HPDE6-E6E7 (cell line): ENCODE results near the gene C1orf159.
A peak's percentile ranks its signal among the peaks of the same experiment; 100 is the strongest.

Experiments
- DNase-seq: peaks from one replicate; pipeline ENCODE4 v3.0.0; 2011; ENCODE audit warnings: missing footprints; ENCODE audit errors: extremely low spot score

C1orf159 gene

GRCh38 chr1:1053682-1054081 is 62.2 kb downstream of the C1orf159 start:
- DNase-seq, result no peak

- no peak for DNase-seq
These were observed 62.9 kb downstream of the C1orf159 start for GRCh38 chr1:1053022-1053421.

DNA sequence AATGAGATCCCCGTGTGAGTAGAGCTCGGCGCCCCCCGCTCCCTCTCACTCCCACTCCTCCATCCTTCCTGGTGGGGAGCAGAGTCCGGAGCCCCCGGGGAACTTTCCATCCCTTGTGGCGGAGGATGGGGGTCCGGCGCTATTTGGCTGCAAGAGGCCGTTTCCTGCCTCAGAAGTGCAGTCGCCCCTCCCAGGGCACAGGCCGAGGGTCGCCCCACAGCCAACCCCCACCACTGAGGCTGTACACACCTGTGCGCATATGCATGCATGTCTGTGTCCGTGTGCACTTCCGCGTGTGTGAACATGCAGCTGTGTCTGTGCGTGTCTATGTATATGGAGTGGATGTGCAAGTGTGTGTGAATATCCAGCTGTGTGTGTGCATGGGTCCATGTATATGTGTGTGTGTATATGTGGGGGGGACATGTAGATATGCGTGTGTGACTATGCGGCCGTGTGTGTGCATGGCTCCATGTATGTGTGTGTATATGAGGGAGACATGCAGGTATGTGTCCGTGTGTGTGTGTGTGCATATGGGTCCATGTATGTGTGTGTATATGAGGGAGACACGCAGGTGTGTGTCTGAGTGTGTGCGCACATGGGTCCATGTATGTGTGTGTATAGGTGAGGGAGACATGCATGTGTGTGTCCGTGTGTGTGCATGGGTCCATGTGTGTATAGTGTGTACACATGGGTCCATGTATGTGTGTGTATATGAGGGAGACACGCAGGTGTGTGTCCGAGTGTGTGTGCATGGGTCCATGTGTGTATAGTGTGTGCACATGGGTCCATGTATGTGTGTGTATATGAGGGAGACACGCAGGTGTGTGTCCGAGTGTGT is 63.7 kb downstream of the C1orf159 start:
- no peak for DNase-seq

DNA sequence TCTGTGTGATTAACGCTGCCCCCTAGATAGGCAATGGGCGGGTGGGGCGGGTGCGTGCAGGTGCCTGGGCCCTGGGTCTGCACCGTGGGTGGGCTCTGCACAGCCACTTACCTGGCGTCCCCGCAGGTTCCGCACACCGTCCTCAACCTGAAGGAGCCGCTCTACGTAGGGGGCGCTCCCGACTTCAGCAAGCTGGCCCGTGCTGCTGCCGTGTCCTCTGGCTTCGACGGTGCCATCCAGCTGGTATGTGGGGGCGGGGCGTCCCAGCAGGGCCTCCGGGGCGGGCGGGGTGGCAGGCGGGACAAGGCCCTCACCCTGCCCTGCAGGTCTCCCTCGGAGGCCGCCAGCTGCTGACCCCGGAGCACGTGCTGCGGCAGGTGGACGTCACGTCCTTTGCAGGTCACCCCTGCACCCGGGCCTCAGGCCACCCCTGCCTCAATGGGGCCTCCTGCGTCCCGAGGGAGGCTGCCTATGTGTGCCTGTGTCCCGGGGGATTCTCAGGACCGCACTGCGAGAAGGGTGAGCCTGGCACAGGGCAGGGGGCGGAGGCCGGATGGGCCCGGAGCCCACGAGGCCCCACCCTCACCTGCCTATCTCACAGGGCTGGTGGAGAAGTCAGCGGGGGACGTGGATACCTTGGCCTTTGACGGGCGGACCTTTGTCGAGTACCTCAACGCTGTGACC is 64.6 kb downstream of the C1orf159 start:
- DNase-seq, result no peak

GRCh38 chr1:1050577-1051052 is 65.3 kb downstream of the C1orf159 start:
- no peak for DNase-seq

- no peak for DNase-seq
These were observed 66.3 kb downstream of the C1orf159 start for GRCh38 chr1:1049318-1050165.

GRCh38 chr1:1048765-1049164 is 67.1 kb downstream of the C1orf159 start:
- DNase-seq, result no peak

GRCh38 chr1:1047963-1048362 is 67.9 kb downstream of the C1orf159 start:
- DNase-seq, result no peak

DNA sequence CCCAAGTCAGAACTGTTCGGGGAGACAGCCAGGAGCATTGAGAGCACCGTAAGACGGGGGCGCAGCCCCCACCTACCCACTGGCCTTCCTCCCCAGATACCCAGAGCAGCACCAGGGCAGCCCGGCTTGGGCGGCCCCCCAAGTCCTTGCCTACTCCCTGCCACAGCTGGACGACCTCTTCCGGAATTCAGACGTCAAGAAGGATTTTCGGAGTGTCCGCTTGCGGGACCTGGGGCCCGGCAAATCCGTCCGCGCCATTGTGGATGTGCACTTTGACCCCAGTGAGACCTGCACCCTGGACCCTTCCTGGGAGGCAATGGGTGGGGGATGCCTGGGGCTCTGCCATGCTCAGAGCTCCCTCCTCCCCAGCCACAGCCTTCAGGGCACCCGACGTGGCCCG is 68.5 kb downstream of the C1orf159 start:
- DNase-seq, result no peak

GRCh38 chr1:1046767-1047166 is 69.1 kb downstream of the C1orf159 start:
- no peak for DNase-seq

DNA sequence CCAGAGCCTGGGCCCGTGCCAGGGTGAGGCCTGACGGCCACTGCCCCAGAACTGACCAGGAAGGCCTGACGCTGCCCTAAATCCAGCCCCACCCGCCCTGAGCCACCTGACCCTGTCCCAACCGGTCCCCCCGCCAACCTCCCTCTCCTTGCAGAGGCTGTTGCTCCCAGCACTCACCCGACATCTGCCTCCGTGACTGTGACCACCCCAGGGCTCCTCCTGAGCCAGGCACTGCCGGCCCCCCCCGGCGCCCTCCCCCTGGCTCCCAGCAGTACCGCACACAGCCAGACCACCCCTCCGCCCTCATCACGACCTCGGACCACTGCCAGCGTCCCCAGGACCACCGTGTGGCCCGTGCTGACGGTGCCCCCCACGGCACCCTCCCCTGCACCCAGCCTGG is 69.6 kb downstream of the C1orf159 start:
- DNase-seq, result no peak

GRCh38 chr1:1045129-1045528 is 70.8 kb downstream of the C1orf159 start:
- no peak for DNase-seq

- DNase-seq, result no peak
These were observed 71.3 kb downstream of the C1orf159 start for GRCh38 chr1:1044455-1045078.

GRCh38 chr1:1043921-1044320 is 72.0 kb downstream of the C1orf159 start:
- no peak for DNase-seq

- no peak for DNase-seq
These were observed 72.5 kb downstream of the C1orf159 start for GRCh38 chr1:1043411-1043810.

GRCh38 chr1:1042835-1043234 is 73.1 kb downstream of the C1orf159 start:
- no peak for DNase-seq

DNA sequence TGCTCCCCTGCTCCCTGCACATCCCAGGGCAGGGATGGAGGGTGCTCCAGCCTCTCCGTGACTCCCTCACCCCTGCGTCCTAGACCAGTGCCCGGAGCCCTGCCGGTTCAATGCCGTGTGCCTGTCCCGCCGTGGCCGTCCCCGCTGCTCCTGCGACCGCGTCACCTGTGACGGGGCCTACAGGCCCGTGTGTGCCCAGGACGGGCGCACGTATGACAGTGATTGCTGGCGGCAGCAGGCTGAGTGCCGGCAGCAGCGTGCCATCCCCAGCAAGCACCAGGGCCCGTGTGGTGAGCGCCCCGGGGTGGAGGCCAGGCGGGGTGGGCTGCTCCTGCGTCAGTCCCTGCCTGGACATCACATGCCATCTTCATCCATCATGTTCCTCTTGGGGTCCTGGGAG is 74.0 kb downstream of the C1orf159 start:
- DNase-seq, result no peak

GRCh38 chr1:1041092-1041523 is 74.8 kb downstream of the C1orf159 start:
- DNase-seq, result no peak

DNA sequence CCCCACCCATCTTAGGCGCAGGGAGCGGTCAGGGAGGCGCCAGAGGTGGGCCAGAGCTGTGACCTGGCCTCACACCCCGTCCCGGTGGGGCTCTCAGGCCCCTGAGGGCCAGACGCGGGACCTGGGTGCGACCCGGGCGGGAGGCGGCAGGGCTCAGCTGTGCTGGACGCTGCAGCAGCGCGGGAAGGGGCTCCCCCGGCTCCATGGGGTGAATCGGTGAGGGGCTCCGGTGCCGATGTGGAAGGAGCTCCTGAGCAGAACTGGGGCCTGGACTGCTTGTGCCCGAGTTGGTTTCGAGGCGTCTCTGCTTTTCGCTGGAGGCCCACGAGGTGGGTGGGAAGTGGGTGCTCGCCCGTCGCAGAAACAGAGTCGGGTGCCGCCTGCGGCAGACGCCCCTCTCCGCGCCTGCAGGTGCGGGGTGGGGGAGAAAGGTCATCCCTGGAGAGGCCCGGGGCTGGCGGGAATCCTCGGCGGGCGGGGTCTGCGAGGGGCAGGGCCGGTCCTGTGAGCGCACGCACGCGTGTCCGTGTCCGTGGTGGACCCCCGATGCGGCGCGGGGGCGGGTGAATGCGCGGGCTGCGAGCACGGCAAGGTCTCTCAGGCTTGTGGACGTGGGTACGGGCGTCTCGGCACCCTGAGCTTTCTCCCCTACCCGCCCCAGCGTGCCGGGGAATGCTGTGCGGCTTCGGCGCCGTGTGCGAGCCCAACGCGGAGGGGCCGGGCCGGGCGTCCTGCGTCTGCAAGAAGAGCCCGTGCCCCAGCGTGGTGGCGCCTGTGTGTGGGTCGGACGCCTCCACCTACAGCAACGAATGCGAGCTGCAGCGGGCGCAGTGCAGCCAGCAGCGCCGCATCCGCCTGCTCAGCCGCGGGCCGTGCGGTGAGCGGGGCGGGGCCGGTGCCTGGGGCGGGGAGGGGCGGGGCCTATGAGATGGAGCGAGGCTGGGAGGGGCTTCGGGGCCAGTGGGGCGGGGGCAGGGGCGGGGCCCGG is 75.6 kb downstream of the C1orf159 start:
- DNase-seq, result peak; percentile 66

DNA sequence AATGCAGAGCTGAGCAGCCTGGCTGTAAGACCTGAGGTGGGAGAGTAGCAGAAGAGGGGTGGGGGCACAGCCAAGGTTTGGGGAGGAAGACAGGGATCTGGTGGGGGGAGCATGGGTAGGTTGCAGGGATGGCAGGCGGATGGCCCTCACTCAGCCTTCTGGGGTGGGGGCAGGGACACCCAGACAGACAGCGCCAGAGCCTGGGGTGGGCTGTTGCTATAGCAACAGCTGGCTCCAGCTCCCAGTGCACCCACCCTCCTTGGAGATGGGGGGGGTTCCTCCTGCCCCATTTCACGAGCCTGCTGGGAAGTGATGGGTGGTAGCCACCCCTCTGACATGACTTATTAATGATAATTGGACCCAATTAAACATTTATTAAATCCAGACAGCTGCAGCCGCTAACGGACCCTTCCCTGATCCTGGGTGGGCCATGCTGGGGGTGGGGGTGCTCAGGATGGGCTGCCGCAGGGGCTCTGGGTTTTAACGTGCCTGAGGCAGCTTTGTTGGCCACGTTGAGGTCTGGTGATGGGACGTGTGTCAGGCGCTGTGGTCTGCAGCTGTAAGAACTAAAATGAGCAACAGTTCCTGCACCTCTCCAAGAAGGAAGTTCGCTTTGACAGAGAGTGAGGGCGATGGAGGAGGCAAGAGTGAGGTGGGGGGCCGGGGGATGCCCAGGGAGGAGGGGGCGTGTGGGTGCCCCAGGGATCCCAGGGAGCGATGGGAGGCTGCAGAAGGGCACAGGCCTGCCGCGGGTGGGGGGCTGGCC is 76.6 kb downstream of the C1orf159 start:
- no peak for DNase-seq
